Measurements from ENCODE around the gene TNFAIP6.

DNA sequence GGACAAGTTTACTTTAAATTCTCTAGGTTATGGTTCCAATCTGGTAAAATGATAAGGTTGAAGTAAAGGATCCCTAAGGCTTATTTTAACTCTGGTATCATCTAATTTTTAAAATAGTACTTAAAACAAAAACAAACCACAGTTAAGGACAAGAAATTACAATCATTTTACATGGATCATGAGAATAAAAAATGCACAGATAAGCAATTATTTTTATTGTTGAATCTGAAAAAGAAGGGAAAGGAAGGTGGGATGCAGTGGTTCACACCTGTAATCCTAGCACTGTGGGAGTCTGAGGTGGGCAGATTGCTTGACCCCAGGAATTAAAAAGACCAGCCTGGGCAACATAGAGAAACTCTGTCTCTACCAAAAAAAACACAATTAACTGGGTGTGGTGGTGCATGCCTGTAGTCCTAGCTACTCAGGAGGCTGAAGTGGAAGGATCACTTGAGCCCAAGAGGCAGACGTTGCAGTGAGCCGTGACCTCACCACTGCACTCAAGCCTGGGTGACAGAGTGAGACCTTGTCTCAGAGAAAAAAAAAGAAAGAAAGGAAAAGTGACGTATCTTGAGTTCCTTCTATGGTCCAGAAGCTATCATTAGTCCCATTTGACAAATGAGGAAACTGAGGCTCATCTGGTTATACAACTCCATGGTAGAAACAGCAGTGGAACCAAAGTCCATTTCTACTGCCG lies 2.5 kb downstream of the TNFAIP6 start:
- TF ChIP-seq EP300 (IDR thresholded peaks at IDR 0.05; ENCODE audit: borderline replicate concordance in 1 of 2, control insufficient read depth in 1 of 2, low read depth in 2 of 2, low read length in 2 of 2) (no peak), POLR2A (IDR thresholded peaks at IDR 0.05; ENCODE audit: low read depth, low read length) (no peak), NR2C2 (IDR thresholded peaks at IDR 0.05; ENCODE audit: borderline replicate concordance, control insufficient read depth, insufficient read length, low read depth) (no peak)
- TF ChIP-seq, protein P1, sequence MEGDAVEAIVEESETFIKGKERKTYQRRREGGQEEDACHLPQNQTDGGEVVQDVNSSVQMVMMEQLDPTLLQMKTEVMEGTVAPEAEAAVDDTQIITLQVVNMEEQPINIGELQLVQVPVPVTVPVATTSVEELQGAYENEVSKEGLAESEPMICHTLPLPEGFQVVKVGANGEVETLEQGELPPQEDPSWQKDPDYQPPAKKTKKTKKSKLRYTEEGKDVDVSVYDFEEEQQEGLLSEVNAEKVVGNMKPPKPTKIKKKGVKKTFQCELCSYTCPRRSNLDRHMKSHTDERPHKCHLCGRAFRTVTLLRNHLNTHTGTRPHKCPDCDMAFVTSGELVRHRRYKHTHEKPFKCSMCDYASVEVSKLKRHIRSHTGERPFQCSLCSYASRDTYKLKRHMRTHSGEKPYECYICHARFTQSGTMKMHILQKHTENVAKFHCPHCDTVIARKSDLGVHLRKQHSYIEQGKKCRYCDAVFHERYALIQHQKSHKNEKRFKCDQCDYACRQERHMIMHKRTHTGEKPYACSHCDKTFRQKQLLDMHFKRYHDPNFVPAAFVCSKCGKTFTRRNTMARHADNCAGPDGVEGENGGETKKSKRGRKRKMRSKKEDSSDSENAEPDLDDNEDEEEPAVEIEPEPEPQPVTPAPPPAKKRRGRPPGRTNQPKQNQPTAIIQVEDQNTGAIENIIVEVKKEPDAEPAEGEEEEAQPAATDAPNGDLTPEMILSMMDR (IDR thresholded peaks at IDR 0.05 in 2 of 3, conservative IDR thresholded peaks at IDR 0.05 in 1 of 3; ENCODE audit: control insufficient read depth in 2 of 3, extremely low read depth in 1 of 3, insufficient read depth in 1 of 3, low read depth in 3 of 3, low read length in 3 of 3) = no peak

Measured in GM12878 (cell line).